Vein endothelial cell (primary cell): Measurements from ENCODE around the gene KRT75. TPM values are rescaled to one million over a fixed set of nuclear protein-coding genes. Genes with fewer than 3 reads are reported as not detected.

Experiments
- total RNA-seq: library from RNA; depleted of rRNA; stranded (reverse); fragments of >200 nt; gene quantifications from 2 replicates; pipeline ENCODE4 v1.2.3, GENCODE V29; 2012

The KRT75 gene
- total RNA-seq = not detected in 2 replicates

DNA sequence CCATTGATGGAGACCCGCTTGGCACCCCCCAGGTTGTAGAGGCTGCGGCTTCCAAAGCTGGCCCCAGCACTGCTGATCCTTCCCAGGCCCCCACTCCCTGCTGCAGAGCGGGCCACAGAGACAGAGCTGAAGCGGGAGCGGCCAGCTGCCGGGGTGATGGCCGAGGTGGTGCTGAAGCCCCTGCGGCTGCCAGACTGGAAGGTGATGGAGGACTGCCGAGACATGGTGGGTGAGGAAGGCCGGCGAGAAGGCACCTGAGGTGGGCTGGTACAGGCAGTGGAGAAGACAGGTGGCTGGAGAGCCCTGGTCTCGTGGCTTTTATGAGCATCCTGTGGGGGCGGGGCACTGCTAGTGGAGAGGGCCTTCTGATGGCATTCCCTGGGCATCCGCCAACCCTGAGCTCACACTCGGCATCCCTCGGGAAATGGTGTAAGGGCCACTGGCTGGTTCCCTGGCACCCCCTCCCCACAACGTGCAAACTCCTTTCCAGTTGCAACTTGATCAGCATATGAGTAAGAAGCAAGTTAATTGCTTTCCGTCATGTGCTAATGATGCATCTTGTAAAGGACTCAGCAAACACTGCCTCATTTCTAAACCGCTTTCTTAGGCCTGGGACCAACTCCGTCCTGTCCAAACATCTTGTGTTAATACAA is at the start of gene KRT75:
Gene KRT75 (minus strand): TSS at position 291 of the 653 bp plus-strand sequence. CDS start 67 bp downstream, at position 224.

GRCh38 chr12:52473768-52474167 is 39.6 kb upstream of the KRT75 start, which contains the start of gene KRT6C:
TSS of gene KRT6C (minus strand) at chr12:52473805. CDS start at chr12:52473737, 68 bp downstream.

DNA sequence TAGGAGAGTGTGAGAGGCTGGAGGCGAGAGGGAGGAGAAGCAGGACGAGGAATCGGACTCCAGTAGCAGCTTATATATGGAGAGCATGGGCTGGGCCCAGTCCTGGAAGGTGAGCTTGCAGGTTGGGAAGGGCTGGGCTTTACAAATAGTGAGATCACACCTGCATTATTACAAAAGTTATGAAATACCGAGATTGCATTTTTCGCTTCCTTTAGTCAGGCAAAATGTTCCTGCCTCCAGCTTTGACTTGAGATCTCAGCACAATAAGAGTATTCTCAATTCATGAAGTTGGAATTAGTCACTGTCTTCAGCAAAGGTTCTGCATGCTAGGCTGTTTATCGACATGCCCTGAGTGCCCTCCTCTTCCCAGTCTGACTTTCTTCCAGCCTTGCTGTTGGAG is 17.9 kb upstream of the KRT75 start, which contains the start of gene KRT6B:
Gene KRT6B (minus strand): TSS at position 46 of the 400 bp plus-strand sequence. CDS start 68 bp downstream, outside the sequence.

DNA sequence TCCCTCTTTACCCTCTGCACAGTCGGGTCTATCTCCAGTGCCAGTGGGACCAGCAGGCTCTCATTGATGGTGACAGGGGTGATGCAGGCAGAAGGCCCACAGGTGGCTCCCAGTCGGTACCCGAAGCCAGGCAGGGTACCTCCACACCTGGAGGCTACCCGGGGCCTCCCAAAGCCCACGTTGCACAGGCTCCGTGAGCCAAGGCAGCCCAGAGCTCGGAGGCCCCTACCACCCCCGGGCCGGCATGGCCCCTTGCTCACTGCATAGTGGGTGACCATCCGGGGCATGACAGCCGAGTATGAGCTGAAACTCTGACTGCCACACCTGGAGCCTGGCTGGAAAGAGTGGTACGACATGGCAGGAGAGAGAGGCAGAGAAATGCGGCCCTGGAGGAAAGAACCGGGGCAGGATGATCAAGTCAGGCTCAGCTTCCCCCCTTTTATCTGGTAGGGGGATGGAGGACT is 28.2 kb downstream of the KRT75 start, which contains the start of gene KRT82:
Gene KRT82 (minus strand): TSS at position 414 of the 464 bp plus-strand sequence. CDS start 58 bp downstream, at position 356.

GRCh38 chr12:52385226-52385702 is 48.9 kb downstream of the KRT75 start, which contains the start of gene KRT84:
TSS of gene KRT84 (minus strand) at chr12:52385652. CDS start at chr12:52385585, 67 bp downstream.

Other genes starting within 250 kb of the KRT75 start
- gene KRT80, start 242.4 kb downstream of the KRT75 start, total RNA-seq = 2.4 and 7.2 TPM in 2 replicates
- 129 and 1,019 TPM in 2 replicates for gene KRT7, start 201.1 kb downstream of the KRT75 start, total RNA-seq
- gene KRT86, start 159.7 kb downstream of the KRT75 start, total RNA-seq = not detected in 2 replicates
- gene KRT81, start 142.8 kb downstream of the KRT75 start, total RNA-seq = not detected in 2 replicates
- gene KRT83, start 113.0 kb downstream of the KRT75 start, total RNA-seq = not detected in 2 replicates
- not detected in 2 replicates for gene KRT85, start 66.9 kb downstream of the KRT75 start, total RNA-seq
- gene KRT84, start 48.7 kb downstream of the KRT75 start, total RNA-seq = not detected in 2 replicates
- not detected in 2 replicates for gene KRT82, start 28.0 kb downstream of the KRT75 start, total RNA-seq
- not detected in 2 replicates for gene KRT6B, start 17.8 kb upstream of the KRT75 start, total RNA-seq
- not detected in 2 replicates for gene KRT6C, start 39.4 kb upstream of the KRT75 start, total RNA-seq
- gene KRT6A, start 58.9 kb upstream of the KRT75 start, total RNA-seq = not detected in 2 replicates
- gene KRT5, start 86.0 kb upstream of the KRT75 start, total RNA-seq = not detected in 2 replicates
- gene KRT71, start 118.8 kb upstream of the KRT75 start, total RNA-seq = not detected in 2 replicates
- not detected in 2 replicates for gene KRT74, start 139.5 kb upstream of the KRT75 start, total RNA-seq
- gene KRT72, start 167.1 kb upstream of the KRT75 start, total RNA-seq = not detected in 2 replicates
- gene KRT73, start 184.2 kb upstream of the KRT75 start, total RNA-seq = not detected in 2 replicates
- gene KRT2, start 217.8 kb upstream of the KRT75 start, total RNA-seq = not detected in 2 replicates
- gene KRT1, start 246.0 kb upstream of the KRT75 start, total RNA-seq = not detected in 2 replicates